Activated CD8-positive, alpha-beta T cell treated with anti-CD3 and anti-CD28 coated beads for 36 hours (primary cell): ENCODE measurements around the gene ALDH1L2. TPM values are rescaled to one million over a fixed set of nuclear protein-coding genes. Genes with fewer than 3 reads are reported as not detected.

ENCODE experiments used
- ATAC-seq: fragments of 200-7000 bp; cut with Tn5 transposase; one replicate; pipeline ENCODE4 v1.10.0; 2021; ENCODE audit warnings: mild to moderate bottlenecking, moderate library complexity
- CTCF ChIA-PET: fragments of 350-600 bp; sonication (Branson Sonifier 250); formaldehyde crosslinking; loops from one replicate; lab custom pipeline; 2021; ENCODE audit warnings: antibody characterized with exemption; lab: Charles Lee
- POLR2A ChIA-PET: fragments of 350-600 bp; sonication (Branson Sonifier 250); formaldehyde crosslinking; loops from one replicate; lab custom pipeline; 2021; ENCODE audit warnings: antibody characterized with exemption; lab: Charles Lee
- DNase-seq: peaks from one replicate; pipeline ENCODE4 v3.0.0-alpha.2; 2020
- H3K27ac Mint-ChIP-seq: one replicate; pipeline ENCODE4 v1.8.0; 2021; ENCODE audit warnings: mild to moderate bottlenecking, mixed read lengths
- H3K27me3 Mint-ChIP-seq: one replicate; pipeline ENCODE4 v1.8.0; 2021; ENCODE audit warnings: mixed read lengths
- H3K36me3 Mint-ChIP-seq: one replicate; pipeline ENCODE4 v1.8.0; 2021; ENCODE audit warnings: low read depth, mixed read lengths
- H3K4me1 Mint-ChIP-seq: one replicate; pipeline ENCODE4 v1.8.0; 2021; ENCODE audit warnings: low read depth, mixed read lengths
- H3K4me3 Mint-ChIP-seq: one replicate; pipeline ENCODE4 v1.8.0; 2021; ENCODE audit warnings: mild to moderate bottlenecking, moderate library complexity, mixed read lengths
- H3K9me3 Mint-ChIP-seq: one replicate; pipeline ENCODE4 v1.8.0; 2021; ENCODE audit warnings: mixed read lengths
- CTCF ChIP-seq: fragments of 200-600 bp; IDR thresholded peaks from one replicate; pipeline ENCODE4 v1.8.0; 2022; ENCODE audit warnings: antibody characterized with exemption, mild to moderate bottlenecking
- intact Hi-C: fragments of 100-400 bp; cut with micrococcal nuclease; formaldehyde crosslinking; loops from one replicate; pipeline ENCODE4 v1.10.0; 2022
- total RNA-seq, 2 experiments: library from RNA; stranded (reverse); gene quantifications; one replicate each; pipeline ENCODE4 v1.2.3, GENCODE V29; 2021

The ALDH1L2 gene
- total RNA-seq, 2 experiments from 2014 or later: 5.7 to 7.8 TPM

- Mint-ChIP-seq H3K9me3 (peaks cover 13% of the 10 kb centered on the region), H3K4me3 (no peak overlapping the region), H3K4me1 (no peaks in the 10 kb centered on the region), H3K36me3 (peaks cover 62% of the 10 kb centered on the region), H3K27ac (no peak overlapping the region), H3K27me3 (no peaks in the 10 kb centered on the region)
- TF ChIP-seq CTCF: no peak
- intact Hi-C loops: no loop called here
- DNase-seq: no peak
- CTCF ChIA-PET: interaction anchor here (1.0 kb wide), 1 partner anchor 39 kb away, joined by 3 read pairs; no protein-coding TSS in a partner anchor
- no peak for ATAC-seq
- POLR2A ChIA-PET: no interaction called here
Observed at GRCh38 chr12:105014603-105015002, 69.7 kb downstream of the ALDH1L2 start.

- intact Hi-C loops: no loop called here
- no peaks in the 10 kb centered on the region for H3K4me1 Mint-ChIP-seq
- POLR2A ChIA-PET: no interaction called here
- DNase-seq: no peak
- ATAC-seq: no peak
- TF ChIP-seq CTCF: no peak
- H3K36me3 Mint-ChIP-seq: peaks cover 70% of the 10 kb centered on the region
- peaks cover 16% of the 10 kb centered on the region for H3K9me3 Mint-ChIP-seq
- no peak overlapping the region for H3K27ac Mint-ChIP-seq
- no peaks in the 10 kb centered on the region for H3K27me3 Mint-ChIP-seq
- H3K4me3 Mint-ChIP-seq: no peak overlapping the region
- CTCF ChIA-PET: no interaction called here
Observed at GRCh38 chr12:105013892-105014291, 70.4 kb downstream of the ALDH1L2 start.

GRCh38 chr12:105001476-105001875 is 82.8 kb downstream of the ALDH1L2 start:
- DNase-seq (no peak), ATAC-seq (no peak)
- Mint-ChIP-seq H3K27me3 (no peaks in the 10 kb centered on the region), H3K4me1 (peaks cover 24% of the 10 kb centered on the region), H3K9me3 (peaks cover 2% of the 10 kb centered on the region), H3K4me3 (no peak overlapping the region), H3K36me3 (peaks cover 84% of the 10 kb centered on the region), H3K27ac (no peak overlapping the region)
- ChIA-PET POLR2A (no interaction called here), CTCF (interaction anchor here (0.6 to 1.4 kb wide), 4 partner anchors 21 to 91 kb away, joined by 3 to 5 read pairs (median 4); no protein-coding TSS in a partner anchor)
- intact Hi-C loops: no loop called here
- no peak for TF ChIP-seq CTCF

- ATAC-seq (no peak), DNase-seq (no peak)
- intact Hi-C loops: no loop called here
- H3K27ac Mint-ChIP-seq: no peak overlapping the region
- no peak overlapping the region for H3K4me3 Mint-ChIP-seq
- POLR2A ChIA-PET: no interaction called here
- peaks cover 2% of the 10 kb centered on the region for H3K9me3 Mint-ChIP-seq
- peaks cover 24% of the 10 kb centered on the region for H3K4me1 Mint-ChIP-seq
- peaks cover 88% of the 10 kb centered on the region for H3K36me3 Mint-ChIP-seq
- CTCF ChIA-PET: no interaction called here
- H3K27me3 Mint-ChIP-seq: no peaks in the 10 kb centered on the region
- TF ChIP-seq CTCF: no peak
Observed at GRCh38 chr12:104999347-104999685, 84.9 kb downstream of the ALDH1L2 start.

- intact Hi-C loops: no loop called here
- Mint-ChIP-seq H3K36me3 (peaks cover 89% of the 10 kb centered on the region), H3K27ac (no peak overlapping the region), H3K27me3 (no peaks in the 10 kb centered on the region), H3K4me3 (no peak overlapping the region), H3K9me3 (peaks cover 2% of the 10 kb centered on the region), H3K4me1 (peaks cover 25% of the 10 kb centered on the region)
- no peak for DNase-seq
- CTCF ChIA-PET: no interaction called here
- ATAC-seq: no peak
- POLR2A ChIA-PET: no interaction called here
- TF ChIP-seq CTCF: no peak
Observed at GRCh38 chr12:104998423-104999346, 85.6 kb downstream of the ALDH1L2 start.
